Rectal smooth muscle tissue (tissue), 1 donor: Measurements from ENCODE around the gene GARIN3.

ENCODE experiments used
- H3K27ac ChIP-seq: one replicate; pipeline ENCODE4 v1.7.0; 2013; ENCODE audit warnings: low read depth, low read length, inconsistent platforms
- H3K27me3 ChIP-seq: one replicate; pipeline ENCODE4 v1.7.0; 2013; ENCODE audit warnings: low read length; ENCODE audit not compliant: control insufficient read depth, insufficient read depth
- H3K36me3 ChIP-seq: one replicate; pipeline ENCODE4 v1.7.0; 2013; ENCODE audit warnings: low read length; ENCODE audit not compliant: control insufficient read depth, insufficient read depth
- H3K4me1 ChIP-seq: one replicate; pipeline ENCODE4 v1.7.0; 2013; ENCODE audit warnings: low read length; ENCODE audit not compliant: control insufficient read depth, insufficient read depth
- H3K4me3 ChIP-seq: one replicate; pipeline ENCODE4 v1.7.0; 2013; ENCODE audit warnings: low read length
- H3K9ac ChIP-seq: one replicate; pipeline ENCODE4 v1.7.0; 2013; ENCODE audit warnings: low read length

GARIN3 gene

GRCh38 chr5:157121709-157122108 is 44.4 kb downstream of the GARIN3 start:
- Histone ChIP-seq H3K27ac (no peak overlapping the region), H3K27me3 (no peaks in the 10 kb centered on the region), H3K9ac (no peak overlapping the region), H3K36me3 (no peaks in the 10 kb centered on the region), H3K4me3 (no peak overlapping the region), H3K4me1 (no peaks in the 10 kb centered on the region)

GRCh38 chr5:157120102-157120501 is 46.0 kb downstream of the GARIN3 start:
- no peak overlapping the region for H3K9ac ChIP-seq
- H3K27ac ChIP-seq = no peak overlapping the region
- H3K4me3 ChIP-seq = no peak overlapping the region
- no peaks in the 10 kb centered on the region for H3K27me3 ChIP-seq
- H3K36me3 ChIP-seq = no peaks in the 10 kb centered on the region
- no peaks in the 10 kb centered on the region for H3K4me1 ChIP-seq

- no peak overlapping the region for H3K9ac ChIP-seq
- no peak overlapping the region for H3K27ac ChIP-seq
- H3K27me3 ChIP-seq = no peaks in the 10 kb centered on the region
- H3K4me3 ChIP-seq = no peak overlapping the region
- H3K36me3 ChIP-seq = no peaks in the 10 kb centered on the region
- no peaks in the 10 kb centered on the region for H3K4me1 ChIP-seq
Measured at GRCh38 chr5:157116483-157116954, 49.5 kb downstream of the GARIN3 start.

GRCh38 chr5:157115502-157115901 is 50.6 kb downstream of the GARIN3 start:
- Histone ChIP-seq H3K4me3 (no peak overlapping the region), H3K4me1 (no peaks in the 10 kb centered on the region), H3K27ac (no peak overlapping the region)

GRCh38 chr5:157115012-157115411 is 51.1 kb downstream of the GARIN3 start:
- Histone ChIP-seq H3K27me3 (no peaks in the 10 kb centered on the region), H3K4me1 (no peaks in the 10 kb centered on the region), H3K36me3 (no peaks in the 10 kb centered on the region), H3K27ac (no peak overlapping the region), H3K4me3 (no peak overlapping the region), H3K9ac (no peak overlapping the region)

More at GRCh38 chr5:157115502-157115901, 50.6 kb downstream of the GARIN3 start:
- no peaks in the 10 kb centered on the region for H3K27me3 ChIP-seq
- H3K36me3 ChIP-seq = no peaks in the 10 kb centered on the region
- H3K9ac ChIP-seq = no peak overlapping the region

- Histone ChIP-seq H3K4me1 (no peaks in the 10 kb centered on the region), H3K27ac (no peak overlapping the region), H3K4me3 (no peak overlapping the region), H3K36me3 (no peaks in the 10 kb centered on the region), H3K27me3 (no peaks in the 10 kb centered on the region), H3K9ac (no peak overlapping the region)
Measured at GRCh38 chr5:157113002-157113401, 53.1 kb downstream of the GARIN3 start.
